Measurements from ENCODE around the gene ESYT2. TPM values are rescaled to one million over a fixed set of nuclear protein-coding genes. Genes with fewer than 3 reads are reported as not detected.

Gene ESYT2
- total RNA-seq, 1 experiment from 2014 or later = 37.5 TPM

- no peaks in the 10 kb centered on the region for H3K4me1 ChIP-seq (ENCODE audit: insufficient read depth, low read length, poor library complexity, severe bottlenecking)
- POLR2A ChIA-PET (ENCODE audit: low non-redundant PET) = no interaction called here
- H3K36me3 ChIP-seq (ENCODE audit: insufficient read depth, low read length, poor library complexity, severe bottlenecking) = peaks cover 18% of the 10 kb centered on the region
- CTCF ChIA-PET = no interaction called here
- H3K27me3 ChIP-seq (replicated peaks; ENCODE audit: insufficient read depth, low read depth, low read length, poor library complexity) = no peaks in the 10 kb centered on the region
- intact Hi-C loops (cut with micrococcal nuclease; ENCODE audit: unreplicated experiment) = loop anchor here (10.0 kb wide), 1 partner anchor 195 kb away; no protein-coding TSS in a partner anchor
- no peak overlapping the region for H3K4me3 ChIP-seq (ENCODE audit: low read depth, low read length, poor library complexity, severe bottlenecking)
- H3K27ac ChIP-seq (ENCODE audit: low read depth, low read length, poor library complexity, severe bottlenecking) = no peak overlapping the region
- DNase-seq (ENCODE audit: low spot score) = no peak
- H3K9me3 ChIP-seq (ENCODE audit: low read depth, low read length, poor library complexity, severe bottlenecking) = no peaks in the 10 kb centered on the region
- TF ChIP-seq EZH2 (IDR thresholded peaks at IDR 0.05; ENCODE audit: borderline replicate concordance, low read depth, low read length, poor library complexity, severe bottlenecking) (no peak), CTCF (conservative IDR thresholded peaks at IDR 0.05; ENCODE audit: low read depth, low read length) (no peak)
- no TSS peak for BruUV-seq (replicated peaks)
Observed at GRCh38 chr7:158779061-158780000, 50.0 kb downstream of the ESYT2 start.

GRCh38 chr7:158778471-158778870 lies 50.8 kb downstream of the ESYT2 start:
- Histone ChIP-seq H3K27ac (ENCODE audit: low read depth, low read length, poor library complexity, severe bottlenecking) (no peak overlapping the region), H3K27me3 (replicated peaks; ENCODE audit: insufficient read depth, low read depth, low read length, poor library complexity) (no peaks in the 10 kb centered on the region), H3K4me3 (ENCODE audit: low read depth, low read length, poor library complexity, severe bottlenecking) (no peak overlapping the region), H3K4me1 (ENCODE audit: insufficient read depth, low read length, poor library complexity, severe bottlenecking) (no peaks in the 10 kb centered on the region), H3K36me3 (ENCODE audit: insufficient read depth, low read length, poor library complexity, severe bottlenecking) (peaks cover 18% of the 10 kb centered on the region), H3K9me3 (ENCODE audit: low read depth, low read length, poor library complexity, severe bottlenecking) (no peaks in the 10 kb centered on the region)
- intact Hi-C loops (cut with micrococcal nuclease; ENCODE audit: unreplicated experiment) = loop anchor here (10.0 kb wide), 1 partner anchor 196 kb away; no protein-coding TSS in a partner anchor
- ChIA-PET CTCF (no interaction called here), POLR2A (ENCODE audit: low non-redundant PET) (no interaction called here)
- TF ChIP-seq CTCF (conservative IDR thresholded peaks at IDR 0.05; ENCODE audit: low read depth, low read length) (no peak), EZH2 (IDR thresholded peaks at IDR 0.05; ENCODE audit: borderline replicate concordance, low read depth, low read length, poor library complexity, severe bottlenecking) (no peak)
- no peak for DNase-seq (ENCODE audit: low spot score)
- BruUV-seq (replicated peaks) = no TSS peak

GRCh38 chr7:158777793-158778192 lies 51.5 kb downstream of the ESYT2 start:
- ChIA-PET POLR2A (ENCODE audit: low non-redundant PET) (no interaction called here), CTCF (no interaction called here)
- TF ChIP-seq EZH2 (IDR thresholded peaks at IDR 0.05; ENCODE audit: borderline replicate concordance, low read depth, low read length, poor library complexity, severe bottlenecking) (no peak), CTCF (conservative IDR thresholded peaks at IDR 0.05; ENCODE audit: low read depth, low read length) (no peak)
- H3K4me3 ChIP-seq (ENCODE audit: low read depth, low read length, poor library complexity, severe bottlenecking) = no peak overlapping the region
- intact Hi-C loops (cut with micrococcal nuclease; ENCODE audit: unreplicated experiment) = loop anchor here (10.0 kb wide), 1 partner anchor 197 kb away; no protein-coding TSS in a partner anchor
- H3K27ac ChIP-seq (ENCODE audit: low read depth, low read length, poor library complexity, severe bottlenecking) = no peak overlapping the region
- H3K4me1 ChIP-seq (ENCODE audit: insufficient read depth, low read length, poor library complexity, severe bottlenecking) = no peaks in the 10 kb centered on the region
- no peaks in the 10 kb centered on the region for H3K27me3 ChIP-seq (replicated peaks; ENCODE audit: insufficient read depth, low read depth, low read length, poor library complexity)
- DNase-seq (ENCODE audit: low spot score) = no peak
- H3K9me3 ChIP-seq (ENCODE audit: low read depth, low read length, poor library complexity, severe bottlenecking) = no peaks in the 10 kb centered on the region
- no TSS peak for BruUV-seq (replicated peaks)
- H3K36me3 ChIP-seq (ENCODE audit: insufficient read depth, low read length, poor library complexity, severe bottlenecking) = peaks cover 18% of the 10 kb centered on the region

All from A673 (cell line).